WI38 (cell line): Measurements from ENCODE around the gene IFNAR1.

Experiments
- H3K4me3 ChIP-seq: 2 replicates; pipeline ENCODE4 v1.5.1; 2011; ENCODE audit warnings: low read depth, mild to moderate bottlenecking, control low read depth, low read length
- CTCF ChIP-seq: IDR thresholded peaks from 2 replicates; pipeline ENCODE4 v1.5.1; 2012; ENCODE audit warnings: low read depth, mild to moderate bottlenecking, control low read depth, low read length

The IFNAR1 gene

GRCh38 chr21:33324291-33325221 lies at the start of gene IFNAR1:
TSS of gene IFNAR1 (plus strand) at chr21:33324970. CDS start at chr21:33325056, 86 bp downstream.
- no peak for TF ChIP-seq CTCF
- H3K4me3 ChIP-seq = peak within 1 kb of the TSS; percentile 94

GRCh38 chr21:33278721-33279120 lies 46.0 kb upstream of the IFNAR1 start:
- H3K4me3 ChIP-seq = no peak overlapping the region
- TF ChIP-seq CTCF = no peak

- no peak for TF ChIP-seq CTCF
- no peak overlapping the region for H3K4me3 ChIP-seq
Measured at GRCh38 chr21:33279330-33279820, 45.4 kb upstream of the IFNAR1 start.

GRCh38 chr21:33281096-33281652 lies 43.6 kb upstream of the IFNAR1 start:
- H3K4me3 ChIP-seq = no peak overlapping the region
- TF ChIP-seq CTCF = no peak

- no peak overlapping the region for H3K4me3 ChIP-seq
- TF ChIP-seq CTCF = no peak
Measured at GRCh38 chr21:33283203-33283602, 41.6 kb upstream of the IFNAR1 start.

GRCh38 chr21:33286076-33286475 lies 38.7 kb upstream of the IFNAR1 start:
- H3K4me3 ChIP-seq = no peak overlapping the region
- TF ChIP-seq CTCF = no peak
